GM23338 (cell line): ENCODE results near the gene SIVA1. TPM values are rescaled to one million over a fixed set of nuclear protein-coding genes. Genes with fewer than 3 reads are reported as not detected.

Experiments
- ATAC-seq: fragments of 200-7000 bp; cut with Tn5 transposase; 3 replicates; pipeline ENCODE4 v1.9.1; 2020
- DNase-seq: peaks from one replicate; pipeline ENCODE4 v3.0.0-alpha.2; 2015; ENCODE audit warnings: low spot score
- H2AFZ ChIP-seq: fragments of 200-600 bp; sonication (generic); 2 replicates; pipeline ENCODE4 v1.8.0; 2016; ENCODE audit warnings: antibody characterized with exemption, mild to moderate bottlenecking, moderate library complexity
- H3F3A ChIP-seq: fragments of 200-600 bp; sonication (generic); replicated peaks from 2 replicates; pipeline ENCODE4 v1.8.0; 2017; ENCODE audit warnings: antibody characterized with exemption, mixed run types, low read depth
- H3K27ac ChIP-seq: fragments of 200-600 bp; sonication (generic); 2 replicates; pipeline ENCODE4 v1.6.1; 2016; ENCODE audit warnings: low read depth
- H3K27me3 ChIP-seq: fragments of 200-600 bp; sonication (generic); 2 replicates; pipeline ENCODE4 v1.8.0; 2016; ENCODE audit warnings: mild to moderate bottlenecking, mixed run types, moderate library complexity; ENCODE audit not compliant: insufficient read depth
- H3K36me3 ChIP-seq: fragments of 200-600 bp; sonication (generic); 2 replicates; pipeline ENCODE4 v1.8.0; 2016; ENCODE audit warnings: mild to moderate bottlenecking; ENCODE audit not compliant: insufficient read depth
- H3K4me1 ChIP-seq: fragments of 200-600 bp; sonication (generic); 2 replicates; pipeline ENCODE4 v1.8.0; 2016; ENCODE audit warnings: mild to moderate bottlenecking, moderate library complexity; ENCODE audit not compliant: insufficient read depth
- H3K4me2 ChIP-seq: fragments of 200-600 bp; sonication (generic); 2 replicates; pipeline ENCODE4 v1.7.1; 2017; ENCODE audit warnings: mixed run types
- H3K4me3 ChIP-seq: fragments of 200-600 bp; sonication (generic); 2 replicates; pipeline ENCODE4 v1.6.1; 2016; ENCODE audit warnings: mixed run types
- H3K79me2 ChIP-seq: fragments of 200-600 bp; sonication (generic); replicated peaks from 2 replicates; pipeline ENCODE4 v1.8.0; 2017; ENCODE audit warnings: mild to moderate bottlenecking; ENCODE audit not compliant: insufficient read depth
- H3K9me2 ChIP-seq: fragments of 200-600 bp; sonication (generic); 2 replicates; pipeline ENCODE4 v1.8.0; 2017; ENCODE audit not compliant: insufficient read depth
- H4K20me1 ChIP-seq: fragments of 200-600 bp; sonication (generic); replicated peaks from 2 replicates; pipeline ENCODE4 v1.8.0; 2017; ENCODE audit warnings: mild to moderate bottlenecking; ENCODE audit not compliant: insufficient read depth
- H3K27ac Mint-ChIP-seq: 2 replicates; pipeline ENCODE4 v1.8.0; 2020; ENCODE audit warnings: inconsistent platforms, mild to moderate bottlenecking, moderate library complexity, mixed read lengths
- H3K27me3 Mint-ChIP-seq: 3 replicates; pipeline ENCODE4 v1.8.0; 2022; ENCODE audit warnings: low read depth, mild to moderate bottlenecking, moderate library complexity, mixed read lengths, inconsistent platforms; ENCODE audit not compliant: insufficient read depth, poor library complexity
- H3K36me3 Mint-ChIP-seq: 3 replicates; pipeline ENCODE4 v1.8.0; 2021; ENCODE audit warnings: low read depth, mild to moderate bottlenecking, inconsistent platforms, moderate library complexity, mixed read lengths
- H3K4me1 Mint-ChIP-seq: 3 replicates; pipeline ENCODE4 v1.8.0; 2020; ENCODE audit warnings: mild to moderate bottlenecking, inconsistent platforms, mixed read lengths
- H3K4me3 Mint-ChIP-seq: 3 replicates; pipeline ENCODE4 v1.8.0; 2021; ENCODE audit warnings: moderate library complexity, mild to moderate bottlenecking, inconsistent platforms, mixed read lengths
- H3K9me3 Mint-ChIP-seq: 3 replicates; pipeline ENCODE4 v1.8.0; 2020; ENCODE audit warnings: moderate library complexity, mild to moderate bottlenecking, inconsistent platforms, mixed read lengths
- CREB1 ChIP-seq: fragments of 250-450 bp; sonication (Bioruptor Pico); IDR thresholded peaks from 2 replicates; pipeline ENCODE4 v1.5.0; 2020; ENCODE audit warnings: low read depth, mild to moderate bottlenecking, moderate library complexity
- CTCF ChIP-seq, 2 experiments: fragments of 200-600 bp in 1 of 2; sonication (generic) in 1 of 2; conservative IDR thresholded peaks; 2 replicates each; pipeline versions ENCODE4 v1.5.1 to v1.6.1; 2016 to 2017; ENCODE audit warnings: antibody characterized with exemption in 2 of 2, low read depth in 2 of 2, mild to moderate bottlenecking in 2 of 2, moderate library complexity in 1 of 2
- EZH2 ChIP-seq: fragments of 200-600 bp; sonication (generic); IDR thresholded peaks from one replicate; pipeline ENCODE4 v1.8.0; 2017; ENCODE audit warnings: antibody characterized with exemption, mild to moderate bottlenecking, low read depth; ENCODE audit not compliant: unreplicated experiment
- EZH2phosphoT487 ChIP-seq: fragments of 200-600 bp; sonication (generic); IDR thresholded peaks from one replicate; pipeline ENCODE4 v1.8.1; 2018; ENCODE audit warnings: antibody characterized with exemption; ENCODE audit not compliant: unreplicated experiment
- JUNB ChIP-seq: IDR thresholded peaks from one replicate; pipeline ENCODE4 v1.6.1; 2016; ENCODE audit warnings: antibody characterized with exemption; ENCODE audit not compliant: unreplicated experiment
- NANOG ChIP-seq: IDR thresholded peaks from 2 replicates; pipeline ENCODE4 v1.6.1; 2016; ENCODE audit warnings: antibody characterized with exemption, borderline replicate concordance
- POLR2AphosphoS5 ChIP-seq: IDR thresholded peaks from 2 replicates; pipeline ENCODE4 v1.6.1; 2016; ENCODE audit warnings: antibody characterized with exemption, low read depth
- REST ChIP-seq: IDR thresholded peaks from one replicate; pipeline ENCODE4 v1.6.1; 2018; ENCODE audit warnings: antibody characterized with exemption; ENCODE audit not compliant: unreplicated experiment
- STAT1 ChIP-seq: IDR thresholded peaks from one replicate; pipeline ENCODE4 v1.6.1; 2016; ENCODE audit warnings: antibody characterized with exemption; ENCODE audit not compliant: unreplicated experiment
- ZNF114 ChIP-seq: fragments of 250-450 bp; sonication (Bioruptor Pico); IDR thresholded peaks from 2 replicates; pipeline ENCODE4 v1.5.0; 2020; ENCODE audit warnings: mild to moderate bottlenecking, moderate library complexity
- polyA plus RNA-seq: library from polyadenylated mRNA; unstranded; fragments of >200 nt; fragmentation: Nextera tagmentation; extraction: Ambion mirVana; gene quantifications from 2 replicates; pipeline ENCODE4 v1.2.1, GENCODE V29; 2016
- total RNA-seq: library from RNA; depleted of rRNA; stranded (reverse); fragments of >200 nt; shearing (Covaris generic); gene quantifications from 2 replicates; pipeline ENCODE4 v1.2.3, GENCODE V29; 2014
- TF ChIP-seq, protein P1 (sequence below): IDR thresholded peaks from 2 replicates; pipeline ENCODE4 v1.6.1; 2016; ENCODE audit warnings: antibody characterized with exemption

SIVA1 gene
- total and polyA plus RNA-seq, 2 experiments from 2014 or later: 215 to 392 TPM

DNA sequence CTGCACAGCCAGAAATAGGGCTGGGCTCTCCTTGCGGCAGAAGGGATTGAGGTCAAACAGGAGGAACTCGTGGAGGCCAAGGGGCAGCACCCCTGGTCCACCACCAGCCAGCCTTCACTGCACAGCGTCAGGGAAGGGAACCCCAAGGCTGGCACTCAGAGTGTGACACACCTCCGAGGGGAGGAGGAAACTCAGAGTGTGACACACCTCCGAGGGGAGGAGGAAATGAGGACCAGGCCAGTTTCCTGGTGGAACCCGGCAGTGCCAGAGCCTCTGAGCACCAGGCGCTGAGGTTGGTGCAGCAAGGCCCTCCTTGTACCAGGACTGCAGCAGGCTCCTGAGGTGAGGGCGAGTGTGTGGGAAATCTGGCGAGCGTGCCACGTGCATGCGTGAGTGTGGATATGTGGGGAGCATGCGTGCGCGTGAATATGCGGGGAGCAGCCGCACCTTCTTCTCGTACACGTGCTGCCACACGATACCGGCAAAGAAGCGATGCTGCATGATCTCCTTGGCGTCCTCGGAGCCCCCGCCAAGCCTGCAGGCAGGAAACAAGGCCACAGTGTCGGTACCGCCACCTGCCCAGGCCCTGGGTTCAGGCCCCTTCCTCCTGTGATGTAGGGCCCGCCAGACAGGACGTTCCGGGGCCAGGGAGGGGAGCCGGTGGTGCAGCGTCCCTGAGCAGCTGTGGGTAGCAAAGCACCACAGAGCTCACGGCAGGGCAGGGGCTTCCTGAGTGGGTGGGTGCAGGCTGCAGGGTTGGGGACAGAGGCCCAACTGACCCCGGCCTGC lies 19.2 kb downstream of the SIVA1 start (continued):
- TF ChIP-seq REST: no peak
- TF ChIP-seq CREB1 (CRISPR knock-in tag): no peak
- no peak for TF ChIP-seq EZH2

- no peak overlapping the region for H3K4me3 ChIP-seq
- H3K79me2 ChIP-seq: no peaks in the 10 kb centered on the region
- no peaks in the 10 kb centered on the region for H4K20me1 ChIP-seq
- Mint-ChIP-seq H3K36me3 (peaks cover 37% of the 10 kb centered on the region), H3K27me3 (peaks cover 7% of the 10 kb centered on the region), H3K4me1 (peaks cover 16% of the 10 kb centered on the region), H3K4me3 (no peak overlapping the region), H3K9me3 (peaks cover 6% of the 10 kb centered on the region; the same call in 2 of the 3 replicates), H3K27ac (no peak overlapping the region)
- ATAC-seq (no peak), DNase-seq (no peak)
- H2AFZ ChIP-seq: no peak overlapping the region
- 0 out of 2 replicates have a peak, but pooled peaks cover 5% of the 10 kb centered on the region for H3K36me3 ChIP-seq
- H3F3A ChIP-seq: peaks cover 4% of the 10 kb centered on the region; the same call in 1 of the 2 replicates
- H3K27me3 ChIP-seq: no peaks in the 10 kb centered on the region
- H3K9me2 ChIP-seq: no peaks in the 10 kb centered on the region
- peaks cover 11% of the 10 kb centered on the region for H3K4me1 ChIP-seq
- H3K27ac ChIP-seq: no peak overlapping the region
- H3K4me2 ChIP-seq: no peak overlapping the region
- no peak for TF ChIP-seq POLR2AphosphoS5
- TF ChIP-seq, protein P1, sequence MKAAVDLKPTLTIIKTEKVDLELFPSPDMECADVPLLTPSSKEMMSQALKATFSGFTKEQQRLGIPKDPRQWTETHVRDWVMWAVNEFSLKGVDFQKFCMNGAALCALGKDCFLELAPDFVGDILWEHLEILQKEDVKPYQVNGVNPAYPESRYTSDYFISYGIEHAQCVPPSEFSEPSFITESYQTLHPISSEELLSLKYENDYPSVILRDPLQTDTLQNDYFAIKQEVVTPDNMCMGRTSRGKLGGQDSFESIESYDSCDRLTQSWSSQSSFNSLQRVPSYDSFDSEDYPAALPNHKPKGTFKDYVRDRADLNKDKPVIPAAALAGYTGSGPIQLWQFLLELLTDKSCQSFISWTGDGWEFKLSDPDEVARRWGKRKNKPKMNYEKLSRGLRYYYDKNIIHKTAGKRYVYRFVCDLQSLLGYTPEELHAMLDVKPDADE: no peak
- no peak for TF ChIP-seq ZNF114 (CRISPR knock-in tag)
- TF ChIP-seq CTCF (conservative IDR thresholded peaks at IDR 0.05; ENCODE audit: low read depth in 2 of 2): no peak
- no peak for TF ChIP-seq EZH2
- TF ChIP-seq JUNB: no peak
- TF ChIP-seq STAT1: no peak
- no peak for TF ChIP-seq EZH2phosphoT487
- no peak for TF ChIP-seq NANOG
- TF ChIP-seq REST: no peak
- TF ChIP-seq CREB1 (CRISPR knock-in tag): no peak
Measured at GRCh38 chr14:104772707-104773504, 20.0 kb downstream of the SIVA1 start.
